Measurements from ENCODE around the gene ARCN1.

Gene ARCN1

GRCh38 chr11:118621784-118622375, 49.7 kb downstream of the ARCN1 start:
- DNase-seq (ENCODE audit: low read depth in 2 of 2): no peak

- no peak for DNase-seq (ENCODE audit: low read depth in 2 of 2)
These were observed 50.4 kb downstream of the ARCN1 start for GRCh38 chr11:118622376-118623268.

- DNase-seq (ENCODE audit: low read depth in 2 of 2): no peak
These were observed 51.1 kb downstream of the ARCN1 start for GRCh38 chr11:118623269-118623655.

- DNase-seq (ENCODE audit: low read depth in 2 of 2): no peak
These were observed 53.0 kb downstream of the ARCN1 start for GRCh38 chr11:118625036-118625690.

- DNase-seq (ENCODE audit: low read depth in 2 of 2): no peak
These were observed 53.8 kb downstream of the ARCN1 start for GRCh38 chr11:118625976-118626375.

- DNase-seq (ENCODE audit: low read depth in 2 of 2): no peak
These were observed 55.4 kb downstream of the ARCN1 start for GRCh38 chr11:118627566-118627965.

GRCh38 chr11:118628031-118628430, 55.8 kb downstream of the ARCN1 start:
- no peak for DNase-seq (ENCODE audit: low read depth in 2 of 2)

GRCh38 chr11:118628432-118628831, 56.2 kb downstream of the ARCN1 start:
- no peak for DNase-seq (ENCODE audit: low read depth in 2 of 2)

- DNase-seq (ENCODE audit: low read depth in 2 of 2): no peak
These were observed 56.8 kb downstream of the ARCN1 start for GRCh38 chr11:118628861-118629549.

- no peak for DNase-seq (ENCODE audit: low read depth in 2 of 2)
These were observed 57.8 kb downstream of the ARCN1 start for GRCh38 chr11:118629761-118630661.

- DNase-seq (ENCODE audit: low read depth in 2 of 2): no peak
These were observed 59.1 kb downstream of the ARCN1 start for GRCh38 chr11:118631142-118631909.

GRCh38 chr11:118632577-118633318, 60.5 kb downstream of the ARCN1 start:
- no peak for DNase-seq (ENCODE audit: low read depth in 2 of 2)

- DNase-seq (ENCODE audit: low read depth in 2 of 2): no peak
These were observed 61.1 kb downstream of the ARCN1 start for GRCh38 chr11:118633319-118633690.

GRCh38 chr11:118633979-118634378, 61.8 kb downstream of the ARCN1 start:
- DNase-seq (ENCODE audit: low read depth in 2 of 2): no peak

GRCh38 chr11:118634431-118635236, 62.4 kb downstream of the ARCN1 start:
- DNase-seq (ENCODE audit: low read depth in 2 of 2): no peak

- DNase-seq (ENCODE audit: low read depth in 2 of 2): no peak
These were observed 63.0 kb downstream of the ARCN1 start for GRCh38 chr11:118635237-118635591.

GRCh38 chr11:118635642-118636041, 63.4 kb downstream of the ARCN1 start:
- DNase-seq (ENCODE audit: low read depth in 2 of 2): no peak

- no peak for DNase-seq (ENCODE audit: low read depth in 2 of 2)
These were observed 64.5 kb downstream of the ARCN1 start for GRCh38 chr11:118636569-118637290.

Measured in stimulated activated CD4-positive, alpha-beta T cell treated with anti-CD3 and anti-CD28 coated beads, Interleukin-4, amount 100 ng/mL, for 48 hours (primary cell).